ENCODE data around the gene L3MBTL3.
"Not testable (repeated sequence)": the region's sequence is repeated elsewhere in the genome, so short reads cannot be mapped to it uniquely, and the experiment has no call there.

Gene L3MBTL3

GRCh38 chr6:130164251-130164650, 145.9 kb downstream of the L3MBTL3 start:
- DNase-seq (ENCODE audit: low read depth): no peak
- no peak for TF ChIP-seq CTCF (IDR thresholded peaks at IDR 0.05; ENCODE audit: low read depth, low read length, missing control alignments)
- in situ Hi-C loops (cut with HindIII; ENCODE audit: low sequenced_read_pairs): no loop called here
- no peak overlapping the region for H3K4me3 ChIP-seq (ENCODE audit: low read depth, low read length)

- no peak overlapping the region for H3K4me3 ChIP-seq (ENCODE audit: low read depth, low read length)
- no peak for TF ChIP-seq CTCF (IDR thresholded peaks at IDR 0.05; ENCODE audit: low read depth, low read length, missing control alignments)
- DNase-seq (ENCODE audit: low read depth): no peak
- in situ Hi-C loops (cut with HindIII; ENCODE audit: low sequenced_read_pairs): no loop called here
Observed at GRCh38 chr6:130167655-130168054, 149.3 kb downstream of the L3MBTL3 start.

DNA sequence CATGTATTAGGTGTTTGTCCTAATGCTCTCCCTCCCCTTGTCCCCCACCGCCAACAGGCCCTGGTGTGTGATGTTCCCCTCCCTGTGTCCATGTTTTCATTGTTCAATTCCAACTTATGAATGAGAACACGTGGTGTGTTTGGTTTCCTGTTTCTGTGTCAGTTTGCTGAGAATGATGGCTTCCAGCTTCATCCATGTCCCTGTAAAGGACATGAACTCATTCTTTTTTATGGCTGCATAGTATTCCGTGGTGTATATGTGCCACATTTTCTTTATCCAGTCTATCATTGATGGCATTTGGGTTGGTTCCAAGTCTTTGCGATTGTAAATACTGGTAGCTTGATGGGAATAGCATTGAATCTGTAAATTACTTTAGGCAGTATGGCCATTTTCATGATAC, 151.8 kb downstream of the L3MBTL3 start:
- H3K4me3 ChIP-seq (ENCODE audit: low read depth, low read length); DNase-seq (ENCODE audit: low read depth); in situ Hi-C loops (cut with HindIII; ENCODE audit: low sequenced_read_pairs): not testable (repeated sequence)

- DNase-seq (ENCODE audit: low read depth); H3K4me3 ChIP-seq (ENCODE audit: low read depth, low read length); in situ Hi-C loops (cut with HindIII; ENCODE audit: low sequenced_read_pairs): not testable (repeated sequence)
Observed at GRCh38 chr6:130173377-130174004, 155.1 kb downstream of the L3MBTL3 start.

- no peak for TF ChIP-seq CTCF (IDR thresholded peaks at IDR 0.05; ENCODE audit: low read depth, low read length, missing control alignments)
- no peak for DNase-seq (ENCODE audit: low read depth)
- no peak overlapping the region for H3K4me3 ChIP-seq (ENCODE audit: low read depth, low read length)
- in situ Hi-C loops (cut with HindIII; ENCODE audit: low sequenced_read_pairs): no loop called here
Observed at GRCh38 chr6:130176378-130176777, 158.0 kb downstream of the L3MBTL3 start.

DNA sequence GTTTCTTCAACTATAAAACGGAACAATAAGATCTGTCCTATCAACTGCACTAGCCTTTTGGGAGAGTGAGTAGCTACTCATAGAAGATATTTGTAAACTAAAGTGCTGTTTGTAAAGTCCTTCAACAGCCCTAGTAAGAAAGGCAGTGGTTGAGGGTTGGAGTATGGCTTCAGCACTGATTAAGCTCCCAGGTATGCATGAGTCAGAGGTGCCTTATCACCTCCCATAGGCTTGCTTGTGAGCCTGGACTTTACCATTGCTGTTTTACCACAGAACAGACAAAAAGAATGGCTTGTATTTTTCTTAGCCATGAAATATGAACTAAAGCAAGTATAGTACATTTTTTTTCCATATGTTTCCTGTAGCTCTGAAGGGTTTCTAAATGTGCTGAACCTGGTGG, 160.3 kb downstream of the L3MBTL3 start:
- in situ Hi-C loops (cut with HindIII; ENCODE audit: low sequenced_read_pairs): no loop called here
- no peak for TF ChIP-seq CTCF (IDR thresholded peaks at IDR 0.05; ENCODE audit: low read depth, low read length, missing control alignments)
- DNase-seq (ENCODE audit: low read depth): peak; percentile 85
- H3K4me3 ChIP-seq (ENCODE audit: low read depth, low read length): no peak overlapping the region

GRCh38 chr6:130182466-130182865, 164.1 kb downstream of the L3MBTL3 start:
- no peak for TF ChIP-seq CTCF (IDR thresholded peaks at IDR 0.05; ENCODE audit: low read depth, low read length, missing control alignments)
- in situ Hi-C loops (cut with HindIII; ENCODE audit: low sequenced_read_pairs): no loop called here
- no peak overlapping the region for H3K4me3 ChIP-seq (ENCODE audit: low read depth, low read length)
- no peak for DNase-seq (ENCODE audit: low read depth)

Measured in astrocyte of the cerebellum (primary cell).